Liver (tissue), 9 donors: Measurements from ENCODE around the gene NTN5. TPM values are rescaled to one million over a fixed set of nuclear protein-coding genes. Genes with fewer than 3 reads are reported as not detected.

Experiments used
- DNase-seq: peaks from one replicate; pipeline ENCODE4 v3.0.0-alpha.2; 2017; ENCODE audit warnings: low spot score
- H3K27ac ChIP-seq, 2 donors: one replicate each; pipeline ENCODE4 v1.7.0; 2013; ENCODE audit warnings: inconsistent platforms in 2 of 2, low read length in 2 of 2, control low read depth in 1 of 2, low read depth in 1 of 2, mild to moderate bottlenecking in 1 of 2
- H3K27me3 ChIP-seq, 4 donors: one replicate each; pipeline versions ENCODE4 v1.6.1 to v1.7.0; 2013; ENCODE audit warnings: low read length in 3 of 4, inconsistent platforms in 1 of 4, mild to moderate bottlenecking in 1 of 4, moderate library complexity in 1 of 4; ENCODE audit not compliant: control insufficient read depth in 4 of 4, insufficient read depth in 4 of 4
- H3K36me3 ChIP-seq, 4 donors: one replicate each; pipeline versions ENCODE4 v1.6.1 to v1.7.0; 2013; ENCODE audit warnings: low read length in 3 of 4, mild to moderate bottlenecking in 3 of 4, low read depth in 1 of 4, moderate library complexity in 1 of 4; ENCODE audit not compliant: control insufficient read depth in 4 of 4, insufficient read depth in 3 of 4
- H3K4me1 ChIP-seq, 4 donors: one replicate each; pipeline versions ENCODE4 v1.6.1 to v1.7.0; 2013; ENCODE audit warnings: low read length in 3 of 4, mild to moderate bottlenecking in 3 of 4, moderate library complexity in 1 of 4; ENCODE audit not compliant: control insufficient read depth in 4 of 4, insufficient read depth in 4 of 4
- H3K4me3 ChIP-seq, 3 donors: one replicate each; pipeline versions ENCODE4 v1.6.1 to v1.7.0; 2013; ENCODE audit warnings: low read length in 3 of 3, control low read depth in 1 of 3, low read depth in 1 of 3, mild to moderate bottlenecking in 1 of 3
- H3K9ac ChIP-seq, 2 donors: one replicate each; pipeline ENCODE4 v1.7.0; 2013; ENCODE audit warnings: low read length in 2 of 2, mild to moderate bottlenecking in 2 of 2, moderate library complexity in 2 of 2, control low read depth in 1 of 2, low read depth in 1 of 2
- H3K9me3 ChIP-seq, 4 donors: one replicate each; pipeline versions ENCODE4 v1.6.1 to v1.7.0; 2013; ENCODE audit warnings: low read length in 3 of 4; ENCODE audit not compliant: control insufficient read depth in 4 of 4
- EGR1 ChIP-seq, 2 donors: IDR thresholded peaks; 2 replicates each; pipeline ENCODE4 v1.6.1; 2016 to 2018; ENCODE audit warnings: antibody characterized with exemption in 2 of 2, low read depth in 2 of 2
- FOXA1 ChIP-seq: IDR thresholded peaks from 2 replicates; pipeline ENCODE4 v1.6.1; 2016; ENCODE audit warnings: antibody characterized with exemption
- FOXA2 ChIP-seq: IDR thresholded peaks from 2 replicates; pipeline ENCODE4 v1.6.1; 2016; ENCODE audit warnings: antibody characterized with exemption
- GABPA ChIP-seq, 2 donors: IDR thresholded peaks in 1 of 2; conservative IDR thresholded peaks in 1 of 2; 2 replicates each; pipeline ENCODE4 v1.6.1; 2016; ENCODE audit warnings: antibody characterized with exemption in 2 of 2, mild to moderate bottlenecking in 1 of 2, moderate library complexity in 1 of 2
- HNF4A ChIP-seq, 2 donors: conservative IDR thresholded peaks; 2 replicates each; pipeline ENCODE4 v1.6.1; 2016; ENCODE audit warnings: antibody characterized with exemption in 2 of 2, mild to moderate bottlenecking in 2 of 2
- HNF4G ChIP-seq: IDR thresholded peaks from 2 replicates; pipeline ENCODE4 v1.6.1; 2016; ENCODE audit warnings: antibody characterized with exemption
- JUND ChIP-seq, 2 donors: IDR thresholded peaks; 2 replicates each; pipeline ENCODE4 v1.6.1; 2016; ENCODE audit warnings: antibody characterized with exemption in 2 of 2
- RAD21 ChIP-seq, 2 donors: IDR thresholded peaks; 2 replicates each; pipeline ENCODE4 v1.6.1; 2016; ENCODE audit warnings: antibody characterized with exemption in 2 of 2, mild to moderate bottlenecking in 2 of 2
- RXRA ChIP-seq, 2 donors: IDR thresholded peaks; 2 replicates each; pipeline ENCODE4 v1.6.1; 2017 to 2018; ENCODE audit warnings: antibody characterized with exemption in 2 of 2, mild to moderate bottlenecking in 1 of 2
- SP1 ChIP-seq: IDR thresholded peaks from 2 replicates; pipeline ENCODE4 v1.6.1; 2018; ENCODE audit warnings: antibody characterized with exemption, mild to moderate bottlenecking
- TAF1 ChIP-seq: conservative IDR thresholded peaks from 2 replicates; pipeline ENCODE4 v1.6.1; 2016; ENCODE audit warnings: antibody characterized with exemption, mild to moderate bottlenecking
- YY1 ChIP-seq: IDR thresholded peaks from 2 replicates; pipeline ENCODE4 v1.6.1; 2016; ENCODE audit warnings: antibody characterized with exemption, mild to moderate bottlenecking
- ZBTB33 ChIP-seq: IDR thresholded peaks from 2 replicates; pipeline ENCODE4 v1.6.1; 2016; ENCODE audit warnings: antibody characterized with exemption
- WGBS: extraction: QIAGEN DNeasy Blood & Tissue Kit; methylation state at CpG from one replicate; pipeline ENCODE4 v1.1.7; 2013; 5-methylcytosine and 5-hydroxymethylcytosine counted together
- polyA plus RNA-seq, 2 donors: library from polyadenylated mRNA; stranded (reverse) in 1 of 2; unstranded in 1 of 2; fragments of 200-250 nt in 1 of 2; fragments of >200 nt in 1 of 2; fragmentation: Nextera tagmentation in 1 of 2; extraction: Ambion mirVana in 1 of 2; gene quantifications; one replicate each; pipeline versions ENCODE4 v1.2.1 to v1.2.3, GENCODE V29; 2013 to 2015
- total RNA-seq, 2 donors: library from RNA; depleted of rRNA; stranded (reverse); fragments of >200 nt; gene quantifications; one replicate each; pipeline ENCODE4 v1.2.3, GENCODE V29; 2014
- TF ChIP-seq, protein P1 (sequence below): fragments of 150-350 bp; IDR thresholded peaks from 2 replicates; pipeline ENCODE4 v1.5.1; 2017; ENCODE audit warnings: improper control_type of control experiment, low read depth, low read length; ENCODE audit not compliant: missing input control
- TF ChIP-seq, protein P2 (sequence below): IDR thresholded peaks from 2 replicates; pipeline ENCODE4 v1.6.1; 2016; ENCODE audit warnings: antibody characterized with exemption, mild to moderate bottlenecking
- donor health status: healthy.
- donor health status: healthy.
- donor health status: healthy.
- donor health status: healthy.
- donor health status: healthy.

The NTN5 gene
- total and polyA plus RNA-seq, 4 donors, result 0.08 to 0.09 TPM; not detected in 2

DNA sequence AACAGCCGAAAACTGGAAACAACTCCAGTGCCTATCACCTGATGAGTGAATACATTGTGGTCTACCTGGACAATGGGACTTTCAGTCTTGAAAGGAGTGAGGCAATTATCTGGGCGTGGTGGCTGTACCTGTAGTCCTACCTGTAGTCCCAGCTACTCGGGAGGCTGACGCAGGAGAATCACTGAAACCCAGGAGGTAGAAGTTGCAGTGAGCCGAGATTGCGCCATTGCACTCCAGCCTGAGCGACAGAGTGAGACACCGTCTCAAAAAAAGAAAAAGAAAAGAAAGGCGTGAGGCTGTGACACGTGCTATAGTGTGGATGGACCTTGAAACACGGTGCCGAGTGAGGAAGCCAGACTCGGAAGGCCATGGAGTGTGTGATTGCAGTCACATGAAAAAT is 4.1 kb upstream of the NTN5 start:
- TF ChIP-seq FOXA2, result no peak
- TF ChIP-seq, protein P1, sequence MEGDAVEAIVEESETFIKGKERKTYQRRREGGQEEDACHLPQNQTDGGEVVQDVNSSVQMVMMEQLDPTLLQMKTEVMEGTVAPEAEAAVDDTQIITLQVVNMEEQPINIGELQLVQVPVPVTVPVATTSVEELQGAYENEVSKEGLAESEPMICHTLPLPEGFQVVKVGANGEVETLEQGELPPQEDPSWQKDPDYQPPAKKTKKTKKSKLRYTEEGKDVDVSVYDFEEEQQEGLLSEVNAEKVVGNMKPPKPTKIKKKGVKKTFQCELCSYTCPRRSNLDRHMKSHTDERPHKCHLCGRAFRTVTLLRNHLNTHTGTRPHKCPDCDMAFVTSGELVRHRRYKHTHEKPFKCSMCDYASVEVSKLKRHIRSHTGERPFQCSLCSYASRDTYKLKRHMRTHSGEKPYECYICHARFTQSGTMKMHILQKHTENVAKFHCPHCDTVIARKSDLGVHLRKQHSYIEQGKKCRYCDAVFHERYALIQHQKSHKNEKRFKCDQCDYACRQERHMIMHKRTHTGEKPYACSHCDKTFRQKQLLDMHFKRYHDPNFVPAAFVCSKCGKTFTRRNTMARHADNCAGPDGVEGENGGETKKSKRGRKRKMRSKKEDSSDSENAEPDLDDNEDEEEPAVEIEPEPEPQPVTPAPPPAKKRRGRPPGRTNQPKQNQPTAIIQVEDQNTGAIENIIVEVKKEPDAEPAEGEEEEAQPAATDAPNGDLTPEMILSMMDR, result no peak
- H3K9ac ChIP-seq, result no peak overlapping the region
- WGBS, result 89% methylated on average over 13 of the region's 13 CpGs
- no peaks in the 10 kb centered on the region for H3K27me3 ChIP-seq
- no peak overlapping the region for H3K4me3 ChIP-seq
- H3K27ac ChIP-seq, result no peak overlapping the region
- DNase-seq, result no peak
- no peaks in the 10 kb centered on the region for H3K9me3 ChIP-seq
- H3K4me1 ChIP-seq, result peaks cover 0 to 3% (median 0%) of the 10 kb centered on the region in 4 donors
- H3K36me3 ChIP-seq, result no peaks in the 10 kb centered on the region

GRCh38 chr19:48676487-48676886 is 3.7 kb upstream of the NTN5 start:
- Histone ChIP-seq H3K9ac (no peak overlapping the region), H3K27ac (no peak overlapping the region), H3K4me1 (peaks cover 0 to 3% (median 0%) of the 10 kb centered on the region in 4 donors), H3K9me3 (no peaks in the 10 kb centered on the region), H3K4me3 (no peak overlapping the region), H3K36me3 (no peaks in the 10 kb centered on the region), H3K27me3 (no peaks in the 10 kb centered on the region)
- TF ChIP-seq GABPA (IDR thresholded peaks at IDR 0.05 in 1 of 2, conservative IDR thresholded peaks at IDR 0.05 in 1 of 2) (no peak), ZBTB33 (no peak), TAF1 (no peak), RAD21 (IDR thresholded peaks at IDR 0.05) (no peak), HNF4A (conservative IDR thresholded peaks at IDR 0.05) (no peak), RXRA (IDR thresholded peaks at IDR 0.05) (no peak), EGR1 (IDR thresholded peaks at IDR 0.05; ENCODE audit: low read depth in 2 of 2) (no peak), FOXA1 (no peak), HNF4G (no peak)
- WGBS, result 91% methylated on average over 17 of the region's 17 CpGs
- no peak for DNase-seq

GRCh38 chr19:48674921-48675824 is 2.4 kb upstream of the NTN5 start:
- H3K27ac ChIP-seq, result peak overlapping the region; percentile 43 to 60
- DNase-seq, result peak; percentile 79
- WGBS, result 36% methylated on average over 28 of the region's 28 CpGs
- no peak for TF ChIP-seq JUND (IDR thresholded peaks at IDR 0.05)
- no peak for TF ChIP-seq EGR1 (IDR thresholded peaks at IDR 0.05; ENCODE audit: low read depth in 2 of 2)
- TF ChIP-seq YY1, result peak; percentile 84
- peak; percentile 15 for TF ChIP-seq SP1
- TF ChIP-seq FOXA2, result no peak
- TF ChIP-seq, protein P1, result peak; percentile 74
- no peak for TF ChIP-seq GABPA (IDR thresholded peaks at IDR 0.05 in 1 of 2, conservative IDR thresholded peaks at IDR 0.05 in 1 of 2)
- TF ChIP-seq, protein P2, sequence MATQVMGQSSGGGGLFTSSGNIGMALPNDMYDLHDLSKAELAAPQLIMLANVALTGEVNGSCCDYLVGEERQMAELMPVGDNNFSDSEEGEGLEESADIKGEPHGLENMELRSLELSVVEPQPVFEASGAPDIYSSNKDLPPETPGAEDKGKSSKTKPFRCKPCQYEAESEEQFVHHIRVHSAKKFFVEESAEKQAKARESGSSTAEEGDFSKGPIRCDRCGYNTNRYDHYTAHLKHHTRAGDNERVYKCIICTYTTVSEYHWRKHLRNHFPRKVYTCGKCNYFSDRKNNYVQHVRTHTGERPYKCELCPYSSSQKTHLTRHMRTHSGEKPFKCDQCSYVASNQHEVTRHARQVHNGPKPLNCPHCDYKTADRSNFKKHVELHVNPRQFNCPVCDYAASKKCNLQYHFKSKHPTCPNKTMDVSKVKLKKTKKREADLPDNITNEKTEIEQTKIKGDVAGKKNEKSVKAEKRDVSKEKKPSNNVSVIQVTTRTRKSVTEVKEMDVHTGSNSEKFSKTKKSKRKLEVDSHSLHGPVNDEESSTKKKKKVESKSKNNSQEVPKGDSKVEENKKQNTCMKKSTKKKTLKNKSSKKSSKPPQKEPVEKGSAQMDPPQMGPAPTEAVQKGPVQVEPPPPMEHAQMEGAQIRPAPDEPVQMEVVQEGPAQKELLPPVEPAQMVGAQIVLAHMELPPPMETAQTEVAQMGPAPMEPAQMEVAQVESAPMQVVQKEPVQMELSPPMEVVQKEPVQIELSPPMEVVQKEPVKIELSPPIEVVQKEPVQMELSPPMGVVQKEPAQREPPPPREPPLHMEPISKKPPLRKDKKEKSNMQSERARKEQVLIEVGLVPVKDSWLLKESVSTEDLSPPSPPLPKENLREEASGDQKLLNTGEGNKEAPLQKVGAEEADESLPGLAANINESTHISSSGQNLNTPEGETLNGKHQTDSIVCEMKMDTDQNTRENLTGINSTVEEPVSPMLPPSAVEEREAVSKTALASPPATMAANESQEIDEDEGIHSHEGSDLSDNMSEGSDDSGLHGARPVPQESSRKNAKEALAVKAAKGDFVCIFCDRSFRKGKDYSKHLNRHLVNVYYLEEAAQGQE, result no peak
- no peak for TF ChIP-seq FOXA1

More at GRCh38 chr19:48674921-48675824, 2.4 kb upstream of the NTN5 start:
- Histone ChIP-seq H3K4me3 (no peak overlapping the region), H3K9ac (no peak overlapping the region), H3K4me1 (peaks cover 0 to 3% (median 0%) of the 10 kb centered on the region in 4 donors), H3K27me3 (no peaks in the 10 kb centered on the region), H3K9me3 (no peaks in the 10 kb centered on the region), H3K36me3 (no peaks in the 10 kb centered on the region)
